GM19324 (cell line): ENCODE data around the gene ETNK2.

Experiments
- ATAC-seq: cut with Tn5 transposase; IDR thresholded peaks from one replicate; pipeline ENCODE4 v1.9.1; 2021; ENCODE audit warnings: mild to moderate bottlenecking, moderate library complexity; ENCODE audit not compliant: unreplicated experiment, low FRiP score

The ETNK2 gene

DNA sequence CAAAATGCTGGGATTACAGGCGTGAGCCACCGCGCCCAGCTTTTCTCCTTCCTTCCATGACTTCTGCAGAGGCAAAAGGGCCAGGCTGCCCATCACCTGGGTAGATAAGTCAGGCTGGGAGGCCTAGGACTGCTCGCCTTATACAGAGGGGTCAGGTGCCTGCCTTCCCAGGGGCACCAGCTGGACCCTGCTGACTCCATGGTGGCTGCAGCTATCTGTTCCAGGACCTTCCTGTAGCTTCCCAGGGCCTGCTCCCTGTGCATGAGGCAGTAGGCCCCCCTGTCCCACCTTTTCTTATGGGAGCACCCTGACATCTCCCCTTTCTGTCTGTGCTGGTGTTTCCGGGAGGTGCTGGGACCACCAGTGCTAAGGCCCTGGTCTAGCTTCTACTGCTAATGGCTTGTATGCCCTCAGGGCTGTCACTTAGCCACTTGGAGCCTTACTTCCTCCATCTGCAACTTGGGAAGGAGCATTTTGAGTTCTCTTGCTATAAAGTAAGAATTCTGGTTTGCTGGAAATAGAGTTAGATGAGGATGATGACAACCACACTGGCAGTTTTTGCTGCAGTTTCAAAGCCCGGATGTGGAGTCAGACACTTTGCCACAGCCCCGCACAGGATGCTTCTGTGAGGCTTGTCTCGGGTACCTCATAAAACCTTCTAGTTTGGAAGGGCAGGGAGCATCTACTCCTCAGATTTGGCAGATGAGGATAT lies 64.5 kb downstream of the ETNK2 start:
- no peak for ATAC-seq

DNA sequence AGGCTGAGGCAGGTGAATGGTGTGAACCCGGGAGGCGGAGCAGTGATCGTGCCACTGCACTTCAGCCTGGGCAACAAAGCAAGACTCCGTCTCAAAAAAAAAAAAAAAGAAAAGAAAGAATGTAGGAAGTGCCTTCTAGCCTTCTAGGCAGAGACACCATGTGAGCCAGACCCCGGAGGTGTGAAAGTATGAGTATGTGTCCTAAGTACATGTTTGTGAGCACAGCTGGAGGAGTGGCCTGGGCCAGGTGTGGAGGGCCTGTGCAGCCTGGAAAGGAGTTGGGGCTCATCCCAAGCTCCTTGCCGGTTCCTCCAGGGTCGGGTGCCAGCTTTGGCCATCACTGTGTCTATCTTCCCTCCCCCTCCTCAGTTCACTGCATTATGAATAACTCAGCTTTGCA lies 66.0 kb downstream of the ETNK2 start:
- no peak for ATAC-seq

DNA sequence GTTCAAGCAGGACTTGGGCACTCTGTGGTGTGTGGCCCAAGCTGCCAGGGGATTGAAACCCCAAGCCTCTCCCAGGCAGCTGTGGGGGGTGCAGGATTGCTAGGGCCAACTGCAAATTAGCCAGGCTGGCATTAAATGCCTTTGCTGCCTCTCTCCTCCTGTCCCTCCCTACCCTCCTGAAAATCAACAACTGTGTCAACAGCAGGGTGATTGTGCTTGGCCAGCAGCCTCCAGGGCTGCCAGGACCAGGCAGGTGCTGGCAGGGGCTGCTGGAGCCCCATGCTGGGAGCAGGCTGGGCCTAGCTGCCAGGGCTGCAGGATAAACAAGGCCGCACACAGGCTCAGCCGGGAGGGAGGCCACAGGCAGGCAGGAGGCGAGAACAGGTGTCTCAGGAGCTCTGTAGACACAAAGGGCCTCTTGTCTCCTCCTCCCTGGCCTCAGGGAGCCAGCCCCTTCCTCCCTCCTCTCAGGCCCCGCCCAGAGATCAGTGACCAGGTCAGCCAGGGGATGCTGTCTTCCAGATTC lies 67.5 kb downstream of the ETNK2 start:
- no peak for ATAC-seq

DNA sequence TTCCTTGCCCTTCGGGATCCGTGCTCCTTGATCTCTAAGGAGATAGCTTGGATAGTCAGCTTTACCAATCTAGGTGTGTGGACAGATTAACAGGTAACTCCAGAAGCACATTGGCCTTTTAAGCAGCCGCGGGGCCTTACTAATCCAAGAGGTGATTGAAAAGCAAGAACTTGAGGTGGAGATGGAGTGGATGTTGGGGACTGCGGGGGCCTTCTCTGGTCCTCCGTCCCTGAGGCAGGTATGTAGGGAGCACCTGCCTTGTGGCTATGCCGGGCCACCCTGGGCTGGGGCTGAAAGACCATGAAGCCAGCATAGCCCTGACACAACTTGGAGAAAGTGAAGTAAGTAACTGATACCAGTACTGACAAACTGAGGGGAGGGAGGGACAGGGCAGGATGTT lies 68.4 kb downstream of the ETNK2 start:
- no peak for ATAC-seq

DNA sequence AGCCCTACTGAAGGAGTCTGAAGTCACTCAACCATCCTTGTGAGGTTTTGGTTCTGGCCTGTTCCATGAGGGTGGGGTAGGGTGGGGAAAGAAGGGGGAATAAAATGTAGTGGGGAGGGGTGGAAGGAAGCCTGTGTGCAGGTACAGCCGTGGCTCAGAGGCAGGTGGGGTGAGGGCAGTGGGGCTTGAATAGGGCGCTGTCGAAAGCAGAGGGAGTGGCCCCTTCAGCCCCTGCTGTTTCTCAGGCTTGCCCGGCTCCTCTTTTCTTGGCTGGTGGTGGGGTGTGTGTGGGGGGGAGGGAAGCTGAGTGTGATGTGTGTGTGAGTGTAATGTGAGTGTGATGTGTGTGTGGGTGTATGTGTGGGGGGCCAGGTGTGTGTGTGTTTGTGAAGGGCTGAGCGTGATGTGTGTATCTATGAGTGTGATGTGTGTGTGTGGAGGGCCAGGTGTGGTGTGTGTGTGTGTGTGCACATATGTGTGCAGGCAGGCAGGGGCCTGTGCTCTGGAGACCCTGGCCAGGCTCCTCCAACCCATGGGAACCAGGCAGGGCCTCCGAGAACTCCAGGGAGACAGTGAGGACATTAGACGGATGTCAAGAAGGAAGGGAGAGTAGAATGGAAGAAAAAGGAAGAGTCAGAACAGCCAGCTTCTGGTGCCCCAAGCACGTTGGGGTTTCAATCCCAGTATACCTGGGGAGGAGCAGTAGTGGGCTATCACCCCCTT lies 69.9 kb downstream of the ETNK2 start:
- ATAC-seq, result no peak

DNA sequence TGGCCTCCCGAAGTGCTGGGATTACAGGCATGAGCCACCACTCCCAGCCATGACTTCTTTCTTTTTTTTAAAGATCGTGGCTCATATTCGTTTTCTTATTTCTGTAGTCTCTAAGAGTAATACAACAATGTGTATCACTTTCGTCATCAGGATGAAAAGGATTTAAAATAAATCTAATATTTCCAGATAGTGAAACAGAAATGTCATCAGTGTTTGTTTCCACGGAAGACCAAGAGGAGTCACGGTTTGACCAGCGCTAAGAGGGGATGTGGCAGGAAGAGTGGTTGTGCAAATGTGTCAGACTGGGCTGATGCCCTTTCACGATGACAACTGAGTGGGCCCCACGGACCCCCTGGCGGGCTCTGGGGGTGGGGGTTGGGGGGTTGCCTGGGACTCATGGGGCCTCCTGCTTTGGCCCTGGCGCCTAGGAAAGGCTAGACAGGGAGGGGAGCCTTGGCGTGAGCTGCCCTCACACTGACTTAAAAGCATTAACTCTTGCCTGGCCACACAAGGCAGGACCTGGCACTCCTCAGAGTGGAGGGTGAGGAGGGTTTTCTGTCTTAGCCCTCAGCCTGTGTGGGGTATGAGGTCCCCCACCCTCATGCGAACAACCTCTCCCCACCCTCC lies 70.6 kb downstream of the ETNK2 start:
- no peak for ATAC-seq
